NCI-H1930 (cell line): ENCODE data around the gene ANXA1.

ENCODE experiments used
- DNase-seq, 2 experiments: peaks; one replicate each; lab custom pipeline; 2025; lab: John Stamatoyannopoulos, UW

ANXA1 gene

DNA sequence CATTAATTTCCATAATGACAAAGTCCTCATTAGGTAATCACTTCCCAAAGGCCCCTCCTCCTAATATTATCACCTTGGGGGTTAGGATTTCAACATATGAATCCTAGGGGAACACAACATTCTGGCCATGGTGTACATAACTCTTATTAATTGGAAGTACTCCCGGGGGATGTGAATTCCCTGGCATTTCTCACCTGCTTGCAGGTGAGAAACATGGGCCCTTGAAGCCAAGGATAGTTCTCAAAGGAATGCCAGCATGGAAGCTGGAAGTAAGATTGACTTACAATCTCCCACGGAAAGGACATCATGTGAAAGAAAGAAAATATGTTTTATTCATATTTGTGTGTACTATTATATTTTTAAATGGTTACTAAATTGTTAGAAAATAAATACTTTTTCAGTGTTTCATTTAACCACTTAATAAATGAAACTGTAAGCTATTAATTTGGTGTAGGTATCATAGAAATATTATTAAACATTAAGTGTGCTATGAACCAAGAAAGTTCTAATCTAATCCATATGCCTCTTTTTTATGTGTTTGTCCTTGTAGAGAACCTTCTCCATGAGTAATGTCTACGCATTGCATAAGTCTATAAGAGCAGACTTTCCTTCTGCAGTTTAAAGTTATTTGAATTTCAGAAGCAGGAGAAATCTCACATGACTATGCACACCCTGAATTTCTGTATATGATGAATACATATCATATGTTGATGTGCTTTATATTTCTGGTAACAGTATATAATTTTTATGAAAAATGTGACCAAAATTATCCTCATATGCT is 59.4 kb downstream of the ANXA1 start:
- no peak for DNase-seq

DNA sequence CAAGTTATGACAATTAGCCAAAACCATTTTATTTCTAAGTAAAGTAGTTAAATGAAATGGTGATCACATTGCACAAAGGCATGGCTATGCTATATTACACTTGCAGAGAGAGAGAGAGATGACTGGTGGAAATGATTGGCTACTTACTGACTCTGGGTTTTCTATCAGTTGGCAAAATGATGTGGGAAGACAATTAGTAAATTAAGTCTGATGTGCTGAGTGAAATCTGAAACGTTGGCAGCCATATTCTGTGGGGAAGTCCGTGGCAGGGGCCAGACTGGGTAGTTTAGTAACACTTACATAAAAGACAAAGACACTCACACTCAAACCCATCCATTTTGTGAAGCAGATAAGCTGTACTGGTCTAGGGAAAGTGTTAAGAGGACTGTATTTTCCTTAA is 61.6 kb downstream of the ANXA1 start:
- DNase-seq: no peak

DNA sequence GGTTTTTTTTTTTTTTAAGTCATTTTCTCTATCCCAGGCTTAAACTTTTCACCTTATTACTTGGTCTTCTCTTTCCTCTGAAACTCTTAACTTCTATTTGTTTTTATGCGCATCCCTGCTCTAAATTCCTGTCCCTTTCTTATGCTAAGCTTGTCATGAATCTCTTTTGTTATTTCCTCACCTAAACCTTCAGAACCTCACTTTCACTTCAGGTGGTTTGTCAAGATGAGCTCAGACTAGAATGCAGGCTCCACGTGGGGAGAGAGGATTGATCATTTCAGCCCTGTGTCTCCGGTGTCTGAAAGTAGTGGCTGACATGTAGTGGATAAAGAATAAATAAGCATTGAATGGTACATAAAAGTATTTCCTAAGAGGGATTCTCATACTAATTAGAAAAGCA is 63.6 kb downstream of the ANXA1 start:
- DNase-seq: no peak

DNA sequence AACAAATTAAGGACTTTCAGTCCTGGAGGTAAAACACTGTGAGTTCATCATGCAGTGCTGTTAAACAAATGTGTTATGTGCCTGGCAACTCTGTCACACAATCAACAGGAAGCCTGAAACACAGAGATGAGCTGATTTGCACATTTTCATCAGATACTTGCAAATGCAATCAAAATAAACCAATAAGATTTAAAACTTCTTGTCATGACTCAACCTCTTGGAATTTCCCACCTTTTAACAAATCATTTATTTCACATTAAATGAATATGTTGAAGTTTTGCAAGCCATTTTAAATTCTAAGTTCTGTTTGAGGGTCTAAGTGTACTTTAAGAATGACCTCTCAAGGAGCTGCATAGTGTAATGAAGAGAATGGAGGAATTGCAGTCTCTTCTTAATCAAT is 64.4 kb downstream of the ANXA1 start:
- DNase-seq: no peak
